ENCODE results near the gene CCL17.

CCL17 gene

DNA sequence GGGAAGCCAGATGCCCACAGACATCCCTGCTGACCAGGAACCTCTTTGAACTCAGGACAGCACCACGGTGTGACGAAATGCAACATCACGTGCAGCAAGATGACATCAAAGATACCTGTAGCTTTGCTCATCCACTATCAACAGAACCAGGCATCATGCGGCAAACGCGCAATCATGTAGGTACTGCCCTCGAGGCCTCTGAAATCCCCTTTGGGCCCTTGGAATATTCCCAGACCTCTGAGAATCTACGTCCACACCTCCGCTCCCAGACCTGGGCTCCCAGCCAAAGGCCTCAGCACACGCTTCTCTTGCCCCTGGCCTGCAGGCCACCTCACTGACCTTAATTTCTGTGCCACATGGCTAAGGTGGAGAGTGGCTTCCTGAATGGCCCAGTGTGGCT is 25.0 kb upstream of the CCL17 start:
- DNase-seq (ENCODE audit: low read depth in 2 of 2): no peak
- no peak overlapping the region for H3K4me3 ChIP-seq (replicated peaks in 1 of 2; ENCODE audit: low read depth in 2 of 2, low read length in 2 of 2)
- no peak for TF ChIP-seq CTCF (IDR thresholded peaks at IDR 0.05; ENCODE audit: low read depth, low read length)

GRCh38 chr16:57380671-57381462 is 23.7 kb upstream of the CCL17 start:
- peak; percentile 41 to 50 for DNase-seq (ENCODE audit: low read depth in 2 of 2)
- TF ChIP-seq CTCF (IDR thresholded peaks at IDR 0.05; ENCODE audit: low read depth, low read length): no peak
- H3K4me3 ChIP-seq (replicated peaks in 1 of 2; ENCODE audit: low read depth in 2 of 2, low read length in 2 of 2): no peak overlapping the region

DNA sequence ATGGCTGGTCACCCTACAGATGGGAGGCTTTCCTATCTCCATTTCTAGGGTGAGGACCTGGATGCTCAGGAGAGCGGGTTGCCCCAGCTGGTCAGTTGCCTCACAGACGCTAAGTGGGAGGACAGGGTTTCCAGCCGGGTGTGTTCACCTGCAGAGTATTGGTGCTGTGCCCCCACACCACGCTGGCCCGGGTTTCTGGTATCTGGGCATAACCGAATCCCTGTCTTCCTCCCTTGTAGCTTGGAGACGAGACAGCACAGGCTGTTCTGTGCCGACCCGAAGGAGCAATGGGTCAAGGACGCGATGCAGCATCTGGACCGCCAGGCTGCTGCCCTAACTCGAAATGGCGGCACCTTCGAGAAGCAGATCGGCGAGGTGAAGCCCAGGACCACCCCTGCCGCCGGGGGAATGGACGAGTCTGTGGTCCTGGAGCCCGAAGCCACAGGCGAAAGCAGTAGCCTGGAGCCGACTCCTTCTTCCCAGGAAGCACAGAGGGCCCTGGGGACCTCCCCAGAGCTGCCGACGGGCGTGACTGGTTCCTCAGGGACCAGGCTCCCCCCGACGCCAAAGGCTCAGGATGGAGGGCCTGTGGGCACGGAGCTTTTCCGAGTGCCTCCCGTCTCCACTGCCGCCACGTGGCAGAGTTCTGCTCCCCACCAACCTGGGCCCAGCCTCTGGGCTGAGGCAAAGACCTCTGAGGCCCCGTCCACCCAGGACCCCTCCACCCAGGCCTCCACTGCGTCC is 22.6 kb upstream of the CCL17 start:
- TF ChIP-seq CTCF (IDR thresholded peaks at IDR 0.05; ENCODE audit: low read depth, low read length): no peak
- H3K4me3 ChIP-seq (replicated peaks in 1 of 2; ENCODE audit: low read depth in 2 of 2, low read length in 2 of 2): no peak overlapping the region
- no peak for DNase-seq (ENCODE audit: low read depth in 2 of 2)

DNA sequence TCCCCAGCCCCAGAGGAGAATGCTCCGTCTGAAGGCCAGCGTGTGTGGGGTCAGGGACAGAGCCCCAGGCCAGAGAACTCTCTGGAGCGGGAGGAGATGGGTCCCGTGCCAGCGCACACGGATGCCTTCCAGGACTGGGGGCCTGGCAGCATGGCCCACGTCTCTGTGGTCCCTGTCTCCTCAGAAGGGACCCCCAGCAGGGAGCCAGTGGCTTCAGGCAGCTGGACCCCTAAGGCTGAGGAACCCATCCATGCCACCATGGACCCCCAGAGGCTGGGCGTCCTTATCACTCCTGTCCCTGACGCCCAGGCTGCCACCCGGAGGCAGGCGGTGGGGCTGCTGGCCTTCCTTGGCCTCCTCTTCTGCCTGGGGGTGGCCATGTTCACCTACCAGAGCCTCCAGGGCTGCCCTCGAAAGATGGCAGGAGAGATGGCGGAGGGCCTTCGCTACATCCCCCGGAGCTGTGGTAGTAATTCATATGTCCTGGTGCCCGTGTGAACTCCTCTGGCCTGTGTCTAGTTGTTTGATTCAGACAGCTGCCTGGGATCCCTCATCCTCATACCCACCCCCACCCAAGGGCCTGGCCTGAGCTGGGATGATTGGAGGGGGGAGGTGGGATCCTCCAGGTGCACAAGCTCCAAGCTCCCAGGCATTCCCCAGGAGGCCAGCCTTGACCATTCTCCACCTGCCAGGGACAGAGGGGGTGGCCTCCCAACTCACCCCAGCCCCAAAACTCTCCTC is 21.9 kb upstream of the CCL17 start:
- no peak for DNase-seq (ENCODE audit: low read depth in 2 of 2)
- peak; percentile 2 for TF ChIP-seq CTCF (IDR thresholded peaks at IDR 0.05; ENCODE audit: low read depth, low read length)
- no peak overlapping the region for H3K4me3 ChIP-seq (replicated peaks in 1 of 2; ENCODE audit: low read depth in 2 of 2, low read length in 2 of 2)

- no peak overlapping the region for H3K4me3 ChIP-seq (replicated peaks in 1 of 2; ENCODE audit: low read depth in 2 of 2, low read length in 2 of 2)
- peak in 1 of 2 donors; percentile 56 for DNase-seq (ENCODE audit: low read depth in 2 of 2)
- no peak for TF ChIP-seq CTCF (IDR thresholded peaks at IDR 0.05; ENCODE audit: low read depth, low read length)
Measured at GRCh38 chr16:57383276-57384247, 21.0 kb upstream of the CCL17 start.

Measured in cardiac fibroblast (primary cell).